GM19328 (cell line): ENCODE data around the gene DHRS7B.
"Not testable (repeated sequence)": the region's sequence is repeated elsewhere in the genome, so short reads cannot be mapped to it uniquely, and the experiment has no call there.

Source experiments
- ATAC-seq: cut with Tn5 transposase; IDR thresholded peaks from one replicate; pipeline ENCODE4 v1.9.1; 2021; ENCODE audit warnings: mild to moderate bottlenecking, moderate library complexity; ENCODE audit not compliant: unreplicated experiment

The DHRS7B gene

DNA sequence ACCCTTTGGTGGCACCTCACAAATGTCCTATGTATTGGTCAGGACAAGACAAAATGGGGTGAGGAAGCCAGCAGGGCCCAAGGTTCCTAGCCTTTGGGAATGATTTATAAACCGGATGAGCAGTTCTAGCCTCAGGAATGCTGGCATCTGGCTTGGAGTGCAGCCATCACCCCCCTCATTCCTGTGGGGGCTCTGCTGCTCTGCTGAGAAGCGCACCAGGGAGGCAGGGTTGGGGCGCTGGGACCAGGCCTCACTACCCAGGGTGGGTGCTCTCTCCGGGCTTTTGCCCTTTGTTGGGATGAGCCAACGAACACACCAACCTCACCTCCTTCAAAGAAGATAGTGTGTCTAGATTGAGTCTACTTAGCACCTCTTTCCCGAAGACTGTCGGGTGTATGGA lies 47.9 kb downstream of the DHRS7B start:
- ATAC-seq, result no peak

DNA sequence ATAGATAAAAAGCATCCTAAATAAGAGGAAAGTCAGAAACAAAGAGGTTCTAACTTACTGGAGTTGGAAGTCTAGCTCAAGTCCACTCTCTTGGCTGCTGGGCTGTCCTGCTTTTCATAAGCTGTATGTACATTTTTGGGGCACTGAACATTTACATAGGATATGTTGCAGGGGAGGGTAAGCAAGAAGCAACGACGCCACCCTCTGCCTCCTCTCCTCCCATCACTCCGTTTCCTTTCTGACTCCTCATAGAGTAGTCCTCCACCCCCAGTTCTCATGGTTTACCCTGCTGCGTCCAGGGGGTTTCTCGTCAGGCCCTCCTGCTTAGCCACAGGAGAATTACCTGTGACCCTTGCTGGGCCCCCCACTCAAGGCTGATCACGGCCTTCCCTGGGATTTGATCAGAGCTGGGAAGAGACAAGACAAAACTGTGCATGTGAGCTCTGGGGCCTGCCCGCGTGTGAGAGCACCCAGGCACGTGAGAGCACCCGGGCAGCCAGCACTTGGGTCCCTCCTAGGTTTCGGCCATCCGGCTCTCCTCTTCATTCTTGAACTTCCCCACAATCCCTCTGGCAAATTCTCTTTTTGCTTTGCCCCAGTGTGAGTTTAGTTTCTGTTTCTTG lies 50.1 kb downstream of the DHRS7B start:
- ATAC-seq, result no peak

DNA sequence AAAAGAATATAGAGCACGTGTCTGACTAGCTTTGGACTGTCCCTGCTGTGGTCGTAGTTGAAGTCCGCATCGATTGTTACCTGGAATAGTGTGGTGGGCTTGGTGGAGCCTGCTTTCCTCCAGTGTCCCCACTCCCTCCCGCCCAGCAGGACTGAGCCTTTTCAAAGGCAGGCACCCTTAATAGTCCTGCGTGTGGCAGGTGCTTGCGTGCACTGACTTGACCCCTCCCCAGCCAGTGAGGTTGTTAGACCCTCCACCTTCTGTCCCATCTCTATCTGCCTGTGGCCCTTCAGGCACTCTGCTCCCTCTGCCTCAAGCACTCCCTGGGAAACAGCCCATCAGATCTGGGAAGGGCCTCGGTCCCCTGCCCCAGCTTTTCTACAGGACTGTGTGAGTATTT lies 50.6 kb downstream of the DHRS7B start:
- ATAC-seq, result no peak

DNA sequence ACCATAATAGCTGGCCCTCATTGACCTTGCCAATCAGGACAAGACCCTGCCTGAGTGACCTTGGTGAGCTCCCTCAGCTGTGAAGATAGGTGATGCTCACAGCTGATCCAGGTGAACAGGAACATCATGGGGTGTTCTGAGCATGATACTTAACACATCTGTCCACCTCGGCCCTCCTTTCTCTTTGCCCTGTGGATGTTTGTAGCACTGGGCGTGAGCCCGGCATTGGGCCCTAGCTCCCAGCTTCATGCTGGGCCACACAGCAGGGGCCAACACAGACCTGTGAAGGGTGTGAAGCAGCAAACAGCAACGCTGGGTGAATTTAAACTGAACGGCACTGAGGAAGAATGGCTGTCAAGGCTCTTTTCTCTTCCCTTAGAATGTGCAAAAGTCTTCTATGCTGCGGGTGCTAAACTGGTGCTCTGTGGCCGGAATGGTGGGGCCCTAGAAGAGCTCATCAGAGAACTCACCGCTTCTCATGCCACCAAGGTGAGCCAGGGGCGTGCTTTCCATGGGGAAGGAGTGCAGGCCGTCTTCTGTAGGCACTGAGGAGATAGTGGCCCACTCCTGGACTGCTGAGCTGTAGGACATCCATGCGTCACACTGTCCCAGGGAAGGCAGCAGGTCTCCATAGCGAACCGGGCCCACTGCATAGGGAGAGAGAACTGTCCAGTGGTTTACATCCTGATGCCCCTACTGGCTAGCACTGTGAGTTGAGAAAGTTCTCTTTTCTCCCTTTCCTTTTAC lies 51.3 kb downstream of the DHRS7B start:
- no peak for ATAC-seq

DNA sequence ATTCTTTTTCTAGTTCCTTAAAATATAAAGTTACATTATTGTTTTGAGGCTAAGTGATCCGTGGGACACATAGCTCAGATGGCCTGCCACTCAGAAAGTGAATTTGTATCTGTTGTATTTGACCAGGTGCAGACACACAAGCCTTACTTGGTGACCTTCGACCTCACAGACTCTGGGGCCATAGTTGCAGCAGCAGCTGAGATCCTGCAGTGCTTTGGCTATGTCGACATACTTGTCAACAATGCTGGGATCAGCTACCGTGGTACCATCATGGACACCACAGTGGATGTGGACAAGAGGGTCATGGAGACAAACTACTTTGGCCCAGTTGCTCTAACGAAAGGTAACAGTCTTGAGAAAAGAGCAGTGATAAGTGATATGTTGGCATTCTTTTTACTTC lies 56.7 kb downstream of the DHRS7B start:
- no peak for ATAC-seq

DNA sequence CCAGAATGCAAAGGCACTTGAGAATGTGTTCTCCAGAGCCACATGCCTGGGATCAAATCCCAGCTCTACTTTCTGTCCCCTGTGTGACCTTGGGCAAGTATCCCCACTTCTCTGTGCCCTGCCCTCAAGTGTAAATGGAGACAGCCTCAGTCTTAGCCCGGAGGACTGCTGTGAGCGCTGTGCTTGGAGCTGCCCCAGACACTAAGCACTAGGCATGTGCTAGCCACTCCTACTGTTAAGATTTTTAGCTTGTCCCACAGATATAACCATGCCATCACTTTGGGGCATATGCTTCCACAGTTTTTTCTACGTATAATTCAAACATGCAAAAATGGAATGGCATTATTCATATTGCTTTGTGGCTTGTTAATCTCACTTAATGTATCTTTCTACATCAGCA lies 57.8 kb downstream of the DHRS7B start:
- no peak for ATAC-seq

DNA sequence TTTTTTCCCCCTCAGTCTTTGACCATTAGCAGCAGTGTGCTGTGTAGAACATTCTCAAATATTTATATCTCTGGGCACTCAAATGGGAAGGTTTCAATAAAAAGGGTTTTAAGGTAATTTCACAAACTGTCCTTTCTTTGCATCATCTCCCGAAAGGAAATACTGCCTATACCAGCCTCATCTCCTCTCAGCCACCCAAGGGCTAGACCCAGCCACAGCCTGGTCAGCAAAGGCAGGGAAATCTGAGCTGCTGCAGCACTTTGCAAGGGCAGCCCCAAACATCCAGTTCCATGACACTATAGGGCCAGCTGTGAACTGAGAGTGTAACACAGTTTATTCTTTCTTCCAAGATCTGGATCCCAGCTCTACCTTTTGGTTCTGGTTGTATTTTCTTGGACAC lies 58.3 kb downstream of the DHRS7B start:
- no peak for ATAC-seq

DNA sequence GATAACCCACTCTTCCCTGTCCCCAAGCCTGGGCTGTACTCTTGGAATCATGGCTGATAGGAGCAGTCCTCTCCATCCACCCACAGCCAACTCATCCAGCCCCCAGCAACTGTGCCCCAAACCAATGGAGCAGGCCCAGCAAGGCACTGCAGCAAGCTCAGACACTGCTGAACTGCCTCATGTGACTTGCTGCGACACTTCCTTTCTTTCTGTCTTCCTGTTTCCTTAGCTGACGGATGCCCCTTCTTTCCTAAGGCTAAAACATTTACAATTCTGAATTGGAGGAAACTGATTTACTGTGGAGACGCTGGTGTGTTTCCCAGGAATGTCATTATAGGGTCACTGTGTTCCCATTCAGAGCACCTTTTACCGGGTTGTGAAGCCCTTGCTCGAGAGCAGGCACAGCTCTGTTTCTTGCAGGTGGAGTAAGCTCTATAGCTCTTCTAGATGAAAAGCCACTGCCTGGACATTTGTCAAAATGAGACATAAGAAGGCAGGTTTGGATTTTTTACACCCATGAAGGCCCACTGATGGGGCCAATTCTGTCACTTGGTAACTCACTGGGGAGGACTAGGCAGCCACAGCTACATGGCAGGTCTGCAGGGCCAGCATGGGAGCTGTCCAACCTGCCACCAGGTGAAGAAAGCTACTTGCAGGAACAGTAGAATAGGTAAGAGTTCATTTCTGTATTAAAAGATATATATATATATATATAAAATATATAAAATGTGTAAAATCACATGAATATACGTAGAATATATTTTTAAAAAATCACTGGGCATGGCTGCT lies 59.8 kb downstream of the DHRS7B start:
- ATAC-seq, result no peak

DNA sequence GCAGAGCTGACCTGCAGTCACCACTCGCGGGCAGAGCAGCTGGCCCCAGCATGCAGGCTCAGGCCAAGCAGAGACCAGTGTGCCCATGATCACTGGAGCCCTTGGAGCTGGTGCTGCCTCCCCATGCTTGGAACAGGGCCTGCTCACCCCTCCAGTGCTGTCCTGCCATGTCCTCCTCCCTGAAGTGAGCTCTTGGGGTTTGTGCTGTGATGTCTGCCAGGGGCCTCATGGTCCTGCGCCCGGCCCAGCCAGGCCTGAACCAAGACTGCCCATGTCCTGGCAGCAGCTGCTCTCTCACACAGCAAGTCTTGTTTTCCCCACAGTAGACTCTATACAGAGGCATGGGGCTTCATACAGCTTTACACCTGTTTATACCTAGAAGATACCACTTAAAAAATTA lies 62.6 kb downstream of the DHRS7B start:
- no peak for ATAC-seq

DNA sequence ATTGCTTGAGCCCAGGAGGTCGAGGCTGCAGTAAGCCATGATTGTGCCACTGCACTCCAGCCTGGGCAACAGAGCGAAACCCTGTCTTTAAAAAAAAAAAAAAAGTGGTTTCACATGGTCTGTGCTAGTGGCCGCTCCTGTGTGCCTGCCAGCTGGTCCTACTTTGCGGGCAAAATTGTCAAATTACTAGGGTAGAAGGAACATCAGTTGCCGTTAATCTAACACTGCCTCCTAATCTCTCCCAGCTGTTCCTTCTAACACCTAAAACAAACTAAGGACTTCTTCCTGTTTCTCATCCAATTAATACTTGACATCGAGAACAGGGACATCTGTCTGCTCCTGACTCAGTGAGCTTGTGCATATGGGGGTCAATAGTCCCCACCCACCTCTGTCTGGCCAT lies 63.3 kb downstream of the DHRS7B start:
- ATAC-seq, result no peak

DNA sequence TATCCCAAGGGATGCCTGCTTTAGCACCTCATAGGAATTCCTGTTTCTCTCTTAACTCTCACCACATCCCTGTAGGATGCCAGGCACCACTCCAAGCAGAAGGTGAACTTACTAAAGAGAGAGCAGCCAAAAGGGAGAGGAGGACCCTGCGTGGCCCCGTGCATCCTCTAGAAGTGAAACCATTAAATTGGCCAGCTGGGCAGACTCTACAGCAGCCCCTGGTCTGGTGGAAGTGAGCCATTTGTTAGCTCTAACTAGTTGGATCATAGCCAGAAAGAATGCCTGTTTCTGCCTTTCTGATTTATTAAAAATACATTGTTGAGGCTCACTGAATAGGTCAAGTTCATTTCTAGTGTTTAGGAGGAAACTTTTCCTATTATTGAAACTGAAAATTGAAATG lies 64.9 kb downstream of the DHRS7B start:
- ATAC-seq, result no peak

DNA sequence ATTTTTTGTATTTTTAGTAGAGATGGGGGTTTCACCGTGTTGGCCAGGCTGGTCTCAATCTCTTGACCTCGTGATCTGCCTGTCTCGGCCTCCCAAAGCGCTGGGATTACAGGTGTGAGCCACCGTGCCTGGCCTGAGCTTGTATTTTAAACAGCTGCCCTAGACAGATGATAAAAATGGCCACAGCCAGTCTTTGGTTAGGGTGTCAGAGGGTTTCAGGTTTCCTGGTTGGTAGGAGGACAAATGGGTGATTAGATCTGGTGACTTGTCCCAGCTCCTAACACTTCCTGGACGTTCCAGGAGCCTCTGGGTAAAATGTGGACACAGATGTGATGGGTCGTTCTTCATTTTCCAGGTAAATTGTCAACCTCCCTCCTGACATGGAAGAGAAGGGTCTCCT lies 65.7 kb downstream of the DHRS7B start:
- ATAC-seq, result not testable (repeated sequence)

DNA sequence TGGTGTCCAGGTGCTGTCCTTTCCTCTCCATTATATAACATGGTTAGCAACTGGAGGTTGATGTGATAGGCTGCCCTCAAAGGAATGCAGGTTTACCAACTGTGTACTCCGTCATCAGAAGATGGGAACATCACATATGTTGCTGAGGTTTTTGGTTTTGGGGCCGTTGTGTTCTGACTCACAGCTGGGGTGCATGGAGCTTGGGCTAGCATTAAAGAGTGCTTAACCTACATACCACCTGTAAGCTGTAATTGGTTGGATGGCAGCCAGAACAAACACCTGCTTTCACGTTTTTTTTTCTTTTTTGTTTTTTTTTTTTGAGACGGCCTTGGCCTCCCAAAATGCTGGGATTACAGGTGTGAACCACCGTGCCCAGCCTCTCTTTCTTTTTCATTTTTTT lies 66.3 kb downstream of the DHRS7B start:
- ATAC-seq, result no peak

DNA sequence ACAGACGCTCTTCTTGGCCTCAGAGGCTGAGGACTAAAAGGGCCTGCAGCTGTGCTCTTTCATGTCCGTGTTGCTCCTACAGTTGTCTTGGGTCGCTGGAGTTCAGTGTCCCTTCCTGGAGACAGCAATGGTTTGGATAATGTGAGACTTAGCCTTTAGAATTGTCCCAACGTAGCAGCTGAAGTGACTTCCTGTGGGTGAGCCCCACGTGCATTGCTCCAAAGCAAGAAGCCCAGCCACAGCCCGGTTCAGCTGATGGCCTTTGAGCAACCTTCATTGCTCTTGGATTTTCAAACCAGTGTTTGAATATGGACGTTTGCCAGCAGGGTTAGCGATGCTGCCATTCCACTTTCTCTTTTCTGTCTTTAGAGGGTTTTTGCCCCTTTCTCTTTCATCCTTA lies 67.5 kb downstream of the DHRS7B start:
- ATAC-seq, result no peak

DNA sequence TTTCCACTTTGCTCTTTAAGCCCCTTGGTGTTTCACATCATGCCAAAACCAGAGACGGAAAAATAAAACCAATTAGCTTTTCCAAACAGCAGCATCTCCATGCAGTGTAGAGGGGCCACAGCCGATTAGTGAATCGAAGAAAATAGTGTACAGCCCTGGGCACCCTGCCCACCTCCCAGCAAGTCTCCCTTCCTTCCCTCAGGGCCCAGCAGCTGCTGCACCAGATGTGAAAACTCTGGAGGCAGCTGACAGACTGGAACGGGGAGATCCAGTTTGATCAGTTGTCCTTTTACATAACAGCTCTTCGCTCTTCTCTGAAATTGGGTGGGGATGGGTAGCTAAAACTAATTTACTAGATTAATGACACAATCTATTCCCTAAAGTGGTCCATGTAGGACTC lies 67.9 kb downstream of the DHRS7B start:
- ATAC-seq, result no peak

DNA sequence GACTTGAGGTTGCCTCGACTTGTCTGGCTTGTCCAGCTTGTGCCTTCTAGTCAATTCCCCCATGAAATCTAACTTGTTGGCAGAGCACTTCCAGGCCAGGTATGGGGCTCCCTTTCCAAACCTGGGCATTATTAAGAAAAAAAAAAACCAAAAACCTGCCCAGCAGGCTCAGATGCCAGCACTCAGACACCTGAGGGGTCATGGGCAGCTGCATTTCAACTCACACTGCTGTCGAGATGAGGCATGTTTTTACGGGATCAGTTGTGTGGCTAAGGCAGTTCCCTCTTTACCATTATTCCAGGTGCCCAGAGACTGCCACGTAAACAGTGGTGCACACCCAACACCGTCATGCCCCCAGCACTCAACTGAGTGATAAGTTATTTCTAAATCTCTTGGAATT lies 69.4 kb downstream of the DHRS7B start:
- no peak for ATAC-seq

DNA sequence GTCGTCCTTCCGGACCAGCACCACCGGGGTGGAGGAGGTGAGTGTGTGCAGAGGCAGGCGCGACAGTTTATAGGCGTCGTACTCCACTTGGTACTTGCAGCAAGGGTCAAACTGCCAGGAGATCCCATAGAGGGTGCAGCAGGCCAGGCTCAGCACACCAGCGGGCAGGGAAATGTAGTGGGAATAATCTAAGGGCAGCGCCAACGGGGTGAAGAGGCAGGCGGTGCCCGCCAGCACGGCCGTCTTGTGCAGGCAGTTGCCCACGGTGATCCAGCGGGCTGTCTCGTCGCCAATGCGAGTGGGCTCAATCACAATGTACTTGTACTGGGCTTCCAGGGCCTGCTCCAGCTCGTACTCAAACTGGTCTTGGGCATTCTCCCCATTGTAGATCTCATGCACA lies 71.6 kb downstream of the DHRS7B start:
- no peak for ATAC-seq

DNA sequence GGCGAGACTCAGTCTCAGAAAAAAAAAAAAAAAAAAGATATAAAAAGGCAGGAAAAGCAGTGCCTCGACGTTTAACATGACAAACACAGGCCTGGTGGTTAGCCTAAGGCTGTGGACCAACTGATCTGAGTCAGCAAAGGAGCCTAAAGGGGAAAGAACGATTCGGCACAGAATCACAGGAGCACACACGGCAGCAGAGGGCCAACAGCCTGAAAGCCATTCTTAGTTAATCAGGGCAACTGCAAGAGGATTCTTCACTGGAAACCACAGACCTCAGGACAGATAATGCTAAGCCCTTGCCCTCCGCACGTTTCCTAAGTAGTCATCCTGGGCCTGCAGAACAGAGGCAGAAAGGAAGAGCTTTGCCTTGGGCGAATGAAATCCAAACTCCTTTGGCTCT lies 72.5 kb downstream of the DHRS7B start:
- ATAC-seq, result no peak

DNA sequence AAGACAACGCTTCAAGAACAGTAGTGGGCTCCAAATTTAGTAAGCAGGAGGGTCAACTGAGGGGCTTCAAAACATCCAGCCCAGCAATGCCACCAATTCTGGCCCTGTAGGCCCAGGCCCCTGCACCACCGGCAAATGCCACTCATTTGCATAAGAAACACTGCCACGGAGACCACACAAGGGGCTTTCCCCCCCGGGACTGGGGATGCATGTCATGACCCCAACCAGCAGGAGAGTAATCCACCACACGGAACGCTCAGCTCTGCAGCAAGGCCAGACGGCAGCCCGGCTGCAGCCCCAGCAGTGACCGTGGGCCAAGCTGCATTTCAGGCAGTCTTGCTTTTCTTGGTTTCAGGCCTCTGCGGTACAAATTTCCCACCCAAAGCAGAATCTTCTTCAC lies 73.1 kb downstream of the DHRS7B start:
- ATAC-seq, result no peak

DNA sequence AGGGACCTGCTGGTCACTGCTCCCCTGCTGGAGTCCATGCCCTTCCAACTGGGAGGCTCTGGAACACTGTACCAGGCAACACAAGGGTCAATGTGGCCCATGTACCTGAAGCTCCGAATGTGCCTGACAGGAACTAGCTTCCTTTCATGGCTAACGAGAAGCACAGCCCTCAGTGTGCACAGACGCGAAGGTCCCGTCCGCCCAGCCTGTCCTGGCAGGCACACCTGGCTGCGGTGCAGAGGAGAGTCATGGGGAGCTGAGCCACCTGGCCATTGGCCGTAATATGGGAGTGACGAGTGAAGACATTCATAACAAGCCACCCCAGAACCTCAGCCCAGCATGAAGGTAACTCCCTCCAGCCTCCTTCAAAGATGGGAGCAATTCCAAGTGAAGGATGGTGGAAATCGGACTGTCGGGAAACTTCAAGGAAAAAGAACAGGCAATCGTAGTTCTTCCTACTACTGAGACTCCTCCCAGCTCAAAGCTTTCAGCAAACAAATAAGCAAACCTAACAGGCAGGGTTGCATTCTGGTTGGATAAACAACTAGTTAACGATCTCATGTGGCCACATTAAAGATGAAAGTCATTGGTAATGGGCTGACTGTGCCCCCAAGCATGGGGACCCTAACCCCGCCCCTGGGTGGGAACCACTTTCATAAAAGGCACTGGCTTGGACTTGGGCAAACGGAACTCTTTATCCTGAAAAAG lies 74.0 kb downstream of the DHRS7B start:
- ATAC-seq, result no peak

DNA sequence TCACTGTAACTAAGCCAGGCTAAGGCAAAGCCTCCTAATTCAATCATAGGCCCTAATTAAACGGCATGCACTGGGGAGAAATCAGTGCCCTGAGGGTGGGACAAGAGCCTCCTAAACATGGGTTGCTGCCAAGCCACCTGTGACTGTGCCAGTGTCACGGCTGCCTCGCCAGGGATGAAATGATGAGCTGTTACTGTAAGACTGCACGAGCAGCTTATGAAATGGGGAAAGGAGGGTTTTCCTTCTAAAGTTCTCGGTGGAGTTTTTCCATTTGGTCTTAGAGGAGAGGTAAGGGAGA lies 74.5 kb downstream of the DHRS7B start:
- no peak for ATAC-seq

DNA sequence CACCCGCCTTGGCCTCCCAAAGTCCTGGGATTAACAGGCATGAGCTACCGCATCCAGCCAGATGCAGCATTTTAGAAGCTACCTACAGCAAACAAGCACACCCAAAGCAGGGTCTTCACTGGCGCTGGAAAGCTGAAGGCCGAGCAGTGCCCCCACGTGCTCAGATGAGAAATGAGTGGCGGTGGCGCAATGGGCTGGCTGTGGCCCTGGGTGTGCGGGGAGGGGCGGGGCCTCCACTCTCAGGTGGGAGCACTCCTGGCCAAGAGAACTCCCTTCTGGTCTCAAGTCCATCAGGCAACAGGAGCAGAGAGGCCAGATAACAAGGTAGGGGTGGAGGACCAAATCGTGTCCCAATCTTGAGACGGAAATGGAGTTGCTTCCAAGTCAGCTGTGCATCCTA lies 75.1 kb downstream of the DHRS7B start:
- no peak for ATAC-seq
